Keratinocyte (primary cell): ENCODE data around the gene PCSK6.

Source experiments
- CTCF ChIP-seq, 3 experiments: IDR thresholded peaks in 1 of 3; conservative IDR thresholded peaks in 1 of 3; optimal IDR thresholded peaks in 1 of 3; 2 replicates in 2 of 3; 3 replicates in 1 of 3; pipeline versions ENCODE3 to v1.5.1; 2011; ENCODE audit warnings: low read length in 3 of 3, mild to moderate bottlenecking in 3 of 3, moderate library complexity in 2 of 3, control low read depth in 1 of 3, inconsistent platforms in 1 of 3; ENCODE audit not compliant: insufficient read depth in 2 of 3; ENCODE audit errors: extremely low read depth in 1 of 3
- EZH2 ChIP-seq: IDR thresholded peaks from one replicate; pipeline ENCODE4 v1.6.1; 2012; ENCODE audit warnings: inconsistent platforms, mild to moderate bottlenecking, low read length, moderate library complexity

- TF ChIP-seq CTCF (optimal IDR thresholded peaks at IDR 0.05 in 1 of 3, IDR thresholded peaks at IDR 0.05 in 1 of 3, conservative IDR thresholded peaks at IDR 0.05 in 1 of 3; ENCODE audit: extremely low read depth in 1 of 3, insufficient read depth in 2 of 3, low read length in 3 of 3) = no peak
- no peak for TF ChIP-seq EZH2
Observed at GRCh38 chr15:101459579-101460300, 29.8 kb downstream of the PCSK6 start.
